Effector CD8-positive, alpha-beta T cell (primary cell): Measurements from ENCODE around the gene RPP14.
A peak's percentile ranks its signal among the peaks of the same experiment; 100 is the strongest.
"Not testable (repeated sequence)": the region's sequence is repeated elsewhere in the genome, so short reads cannot be mapped to it uniquely, and the experiment has no call there.

Experiments
- DNase-seq: peaks from one replicate; lab custom pipeline; 2025; lab: John Stamatoyannopoulos, UW

The RPP14 gene

GRCh38 chr3:58331593-58332152 is 25.6 kb downstream of the RPP14 start:
- DNase-seq: no peak

GRCh38 chr3:58332575-58333188 is 26.6 kb downstream of the RPP14 start, which contains the start of gene PXK:
Gene PXK (plus strand): TSS chr3:58332892. CDS start chr3:58332989, 97 bp downstream.
- DNase-seq: peak; percentile 53

- no peak for DNase-seq
Measured at GRCh38 chr3:58333206-58334012, 27.4 kb downstream of the RPP14 start.

GRCh38 chr3:58334013-58334321 is 27.9 kb downstream of the RPP14 start:
- no peak for DNase-seq

- no peak for DNase-seq
Measured at GRCh38 chr3:58334506-58334884, 28.4 kb downstream of the RPP14 start.

GRCh38 chr3:58335652-58335947 is 29.6 kb downstream of the RPP14 start:
- no peak for DNase-seq

- DNase-seq: no peak
Measured at GRCh38 chr3:58336135-58336882, 30.3 kb downstream of the RPP14 start.

- DNase-seq: no peak
Measured at GRCh38 chr3:58337190-58337589, 31.1 kb downstream of the RPP14 start.

GRCh38 chr3:58339146-58339545 is 33.1 kb downstream of the RPP14 start:
- not testable (repeated sequence) for DNase-seq

- DNase-seq: no peak
Measured at GRCh38 chr3:58340594-58341244, 34.7 kb downstream of the RPP14 start.

GRCh38 chr3:58341376-58341775 is 35.3 kb downstream of the RPP14 start:
- DNase-seq: no peak

- DNase-seq: no peak
Measured at GRCh38 chr3:58342676-58343075, 36.6 kb downstream of the RPP14 start.

- DNase-seq: no peak
Measured at GRCh38 chr3:58345457-58345856, 39.4 kb downstream of the RPP14 start.

- no peak for DNase-seq
Measured at GRCh38 chr3:58346368-58346767, 40.3 kb downstream of the RPP14 start.

GRCh38 chr3:58347984-58348383 is 41.9 kb downstream of the RPP14 start:
- DNase-seq: no peak

GRCh38 chr3:58349792-58350626 is 44.0 kb downstream of the RPP14 start:
- no peak for DNase-seq

- DNase-seq: no peak
Measured at GRCh38 chr3:58350627-58351013, 44.6 kb downstream of the RPP14 start.

- no peak for DNase-seq
Measured at GRCh38 chr3:58351920-58352319, 45.9 kb downstream of the RPP14 start.

GRCh38 chr3:58352626-58353025 is 46.6 kb downstream of the RPP14 start:
- no peak for DNase-seq

- DNase-seq: no peak
Measured at GRCh38 chr3:58353722-58354553, 47.9 kb downstream of the RPP14 start.

GRCh38 chr3:58355179-58355578 is 49.1 kb downstream of the RPP14 start:
- no peak for DNase-seq
